ENCODE data around the gene AGK. TPM values are rescaled to one million over a fixed set of nuclear protein-coding genes. Genes with fewer than 3 reads are reported as not detected.

AGK gene
- total RNA-seq, 4 donors from 2014 or later: 11.8 to 73.8 (median 38.4) TPM

- no peak for DNase-seq
- H3K4me1 ChIP-seq: no peaks in the 10 kb centered on the region
- intact Hi-C loops (cut with DNase I; ENCODE audit: low total_unique reads): no loop called here
- no peak for TF ChIP-seq POLR2A (IDR thresholded peaks at IDR 0.05)
- no peak for TF ChIP-seq CTCF (IDR thresholded peaks at IDR 0.05)
- no peaks in the 10 kb centered on the region for H3K36me3 ChIP-seq
- no peaks in the 10 kb centered on the region for H3K27me3 ChIP-seq
- no peak overlapping the region for H3K4me3 ChIP-seq
- no peak overlapping the region for H3K27ac ChIP-seq
- H3K9me3 ChIP-seq: no peaks in the 10 kb centered on the region
Measured at GRCh38 chr7:141525973-141526514, 25.2 kb upstream of the AGK start.

- H3K9me3 ChIP-seq: no peaks in the 10 kb centered on the region
- no peaks in the 10 kb centered on the region for H3K27me3 ChIP-seq
- H3K4me3 ChIP-seq: no peak overlapping the region
- H3K4me1 ChIP-seq: no peaks in the 10 kb centered on the region
- no peak for DNase-seq
- intact Hi-C loops (cut with DNase I; ENCODE audit: low total_unique reads): no loop called here
- no peak overlapping the region for H3K27ac ChIP-seq
- TF ChIP-seq POLR2A (IDR thresholded peaks at IDR 0.05) (no peak), CTCF (IDR thresholded peaks at IDR 0.05) (no peak)
- H3K36me3 ChIP-seq: no peaks in the 10 kb centered on the region
Measured at GRCh38 chr7:141527076-141527475, 24.1 kb upstream of the AGK start.

- TF ChIP-seq CTCF (IDR thresholded peaks at IDR 0.05) (no peak), POLR2A (IDR thresholded peaks at IDR 0.05) (no peak)
- Histone ChIP-seq H3K27me3 (no peaks in the 10 kb centered on the region), H3K4me3 (no peak overlapping the region), H3K27ac (no peak overlapping the region), H3K36me3 (no peaks in the 10 kb centered on the region), H3K4me1 (no peaks in the 10 kb centered on the region), H3K9me3 (no peaks in the 10 kb centered on the region)
- intact Hi-C loops (cut with DNase I; ENCODE audit: low total_unique reads): no loop called here
- DNase-seq: no peak
Measured at GRCh38 chr7:141528399-141528798, 22.8 kb upstream of the AGK start.

- Histone ChIP-seq H3K9me3 (no peaks in the 10 kb centered on the region), H3K27ac (no peak overlapping the region), H3K4me3 (no peak overlapping the region), H3K27me3 (no peaks in the 10 kb centered on the region), H3K4me1 (no peaks in the 10 kb centered on the region), H3K36me3 (no peaks in the 10 kb centered on the region)
- TF ChIP-seq CTCF (IDR thresholded peaks at IDR 0.05) (peak; percentile 70 to 93 (median 86)), POLR2A (IDR thresholded peaks at IDR 0.05) (no peak)
- peak; percentile 51 to 62 for DNase-seq
- intact Hi-C loops (cut with DNase I; ENCODE audit: low total_unique reads): no loop called here
Measured at GRCh38 chr7:141533149-141533949, 17.9 kb upstream of the AGK start.

Data from uterus (tissue), 4 donors.